Thyroid gland (tissue), 4 donors: ENCODE measurements around the gene CD82.

ENCODE experiments used
- CTCF ChIP-seq, 6 experiments: fragments of 200-600 bp in 3 of 6; fragments of 450-650 bp in 3 of 6; sonication (generic) in 3 of 6; IDR thresholded peaks; one replicate each; pipeline ENCODE4 v1.5.1; 2016 to 2019; ENCODE audit warnings: antibody characterized with exemption in 6 of 6, mild to moderate bottlenecking in 2 of 6, inconsistent platforms in 1 of 6, moderate library complexity in 1 of 6
- POLR2A ChIP-seq, 2 donors: fragments of 450-650 bp; IDR thresholded peaks; one replicate each; pipeline ENCODE4 v1.6.1; 2017; ENCODE audit warnings: antibody characterized with exemption in 2 of 2, mild to moderate bottlenecking in 2 of 2, moderate library complexity in 1 of 2

DNA sequence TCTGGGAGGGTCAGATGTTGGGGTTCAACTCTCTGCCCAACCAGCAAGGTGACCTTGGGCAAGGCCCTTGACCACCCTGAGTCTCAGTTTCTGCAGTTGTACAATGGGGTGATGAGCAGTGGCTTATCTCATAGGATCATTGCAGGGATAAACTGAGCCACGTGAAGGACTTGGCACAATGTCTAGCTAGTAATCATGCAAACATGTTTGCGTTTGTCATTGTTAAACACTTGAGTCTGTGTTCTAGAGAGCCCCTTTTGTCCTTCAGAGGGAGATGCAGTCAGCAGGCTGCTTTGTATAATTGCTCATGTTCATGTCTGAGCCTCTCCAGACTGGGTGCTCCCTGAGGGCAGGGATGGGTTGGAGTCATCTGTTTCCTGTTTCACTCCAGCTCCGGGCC lies 15.8 kb downstream of the CD82 start:
- no peak for TF ChIP-seq CTCF (IDR thresholded peaks at IDR 0.05)
- TF ChIP-seq POLR2A (IDR thresholded peaks at IDR 0.05), result no peak
